Fibroblast of villous mesenchyme (primary cell): ENCODE measurements around the gene KIRREL3. TPM values are rescaled to one million over a fixed set of nuclear protein-coding genes. Genes with fewer than 3 reads are reported as not detected.

ENCODE experiments used
- DNase-seq: peaks from one replicate; pipeline ENCODE4 v3.0.0-alpha.2; 2010; ENCODE audit warnings: low read depth
- H3K4me3 ChIP-seq: 2 replicates; pipeline ENCODE4 v1.5.1; 2011; ENCODE audit warnings: low read depth, mild to moderate bottlenecking, low read length
- total RNA-seq: library from RNA; depleted of rRNA; stranded (reverse); fragments of >200 nt; gene quantifications from 2 replicates; pipeline ENCODE4 v1.2.3, GENCODE V29; 2012
- TF ChIP-seq, protein P1 (sequence below): IDR thresholded peaks from 2 replicates; pipeline ENCODE4 v1.5.1; 2012; ENCODE audit warnings: low read depth, mild to moderate bottlenecking, low read length; ENCODE audit not compliant: insufficient read depth

Gene KIRREL3
- total RNA-seq, 1 donor = 9.9 TPM

DNA sequence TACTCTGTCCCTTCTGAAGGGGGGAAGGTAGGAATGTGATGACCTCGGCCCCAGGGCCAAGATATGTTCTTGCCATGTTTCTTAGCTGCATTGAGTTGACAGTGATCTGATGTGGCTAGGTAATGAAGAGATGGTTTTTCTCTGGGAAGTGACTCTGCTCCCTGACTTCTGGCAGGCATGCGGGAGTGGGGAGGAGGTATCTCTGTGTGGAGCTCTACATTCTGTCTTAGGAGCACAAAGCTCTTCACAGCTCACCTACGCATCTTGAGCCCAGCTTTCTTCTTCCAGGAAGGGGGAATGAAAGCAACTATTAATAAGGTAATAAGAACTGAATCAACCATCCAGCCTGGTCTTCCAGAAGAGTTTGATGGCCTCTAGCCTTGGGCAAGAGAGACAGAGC lies 404.1 kb downstream of the KIRREL3 start:
- TF ChIP-seq, protein P1, sequence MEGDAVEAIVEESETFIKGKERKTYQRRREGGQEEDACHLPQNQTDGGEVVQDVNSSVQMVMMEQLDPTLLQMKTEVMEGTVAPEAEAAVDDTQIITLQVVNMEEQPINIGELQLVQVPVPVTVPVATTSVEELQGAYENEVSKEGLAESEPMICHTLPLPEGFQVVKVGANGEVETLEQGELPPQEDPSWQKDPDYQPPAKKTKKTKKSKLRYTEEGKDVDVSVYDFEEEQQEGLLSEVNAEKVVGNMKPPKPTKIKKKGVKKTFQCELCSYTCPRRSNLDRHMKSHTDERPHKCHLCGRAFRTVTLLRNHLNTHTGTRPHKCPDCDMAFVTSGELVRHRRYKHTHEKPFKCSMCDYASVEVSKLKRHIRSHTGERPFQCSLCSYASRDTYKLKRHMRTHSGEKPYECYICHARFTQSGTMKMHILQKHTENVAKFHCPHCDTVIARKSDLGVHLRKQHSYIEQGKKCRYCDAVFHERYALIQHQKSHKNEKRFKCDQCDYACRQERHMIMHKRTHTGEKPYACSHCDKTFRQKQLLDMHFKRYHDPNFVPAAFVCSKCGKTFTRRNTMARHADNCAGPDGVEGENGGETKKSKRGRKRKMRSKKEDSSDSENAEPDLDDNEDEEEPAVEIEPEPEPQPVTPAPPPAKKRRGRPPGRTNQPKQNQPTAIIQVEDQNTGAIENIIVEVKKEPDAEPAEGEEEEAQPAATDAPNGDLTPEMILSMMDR = no peak
- no peak for DNase-seq
- no peak overlapping the region for H3K4me3 ChIP-seq

DNA sequence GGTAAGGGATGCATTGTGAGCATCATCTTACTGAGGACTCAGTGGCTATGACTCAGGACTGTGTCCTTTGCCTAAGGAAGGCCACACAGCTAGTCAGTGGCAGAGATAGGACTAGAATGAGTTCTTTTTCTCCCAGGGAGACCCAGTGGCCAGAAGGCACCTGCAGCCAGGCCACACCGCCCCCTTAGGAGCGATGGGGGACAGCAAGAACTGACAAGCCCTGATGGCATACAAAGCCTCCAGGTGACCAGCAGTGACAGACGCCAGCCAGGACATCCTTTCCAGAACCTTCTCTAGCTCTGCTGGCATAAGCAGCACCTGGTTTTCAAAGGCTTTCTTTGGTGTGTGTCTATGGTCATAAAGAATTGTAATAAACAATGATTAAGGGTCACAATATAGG lies 405.0 kb downstream of the KIRREL3 start:
- TF ChIP-seq, protein P1 = no peak
- DNase-seq = no peak
- no peak overlapping the region for H3K4me3 ChIP-seq

DNA sequence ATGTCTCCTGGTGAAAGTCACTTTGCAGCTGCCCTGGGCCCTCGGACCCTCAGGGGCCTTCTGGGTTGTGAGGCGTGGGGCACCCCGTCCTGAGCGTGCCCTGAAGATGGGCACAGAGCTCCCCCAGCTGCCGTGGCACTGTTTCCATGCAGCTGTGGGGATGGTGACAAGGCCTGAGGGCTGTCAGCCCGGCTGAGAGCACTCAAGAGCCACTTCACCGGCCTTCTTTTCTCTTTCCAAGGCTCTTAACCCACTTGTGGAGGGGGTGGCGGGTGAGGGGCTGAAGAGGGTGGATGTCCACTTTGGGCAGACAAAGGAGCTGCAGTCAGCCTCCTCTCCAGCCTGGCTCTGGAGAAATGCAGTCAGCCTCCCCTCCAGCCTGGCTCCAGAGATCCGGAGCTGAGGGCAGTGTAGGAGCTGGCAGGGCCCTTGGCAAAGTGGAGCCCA lies 405.6 kb downstream of the KIRREL3 start:
- TF ChIP-seq, protein P1 = no peak
- DNase-seq = no peak
- no peak overlapping the region for H3K4me3 ChIP-seq

DNA sequence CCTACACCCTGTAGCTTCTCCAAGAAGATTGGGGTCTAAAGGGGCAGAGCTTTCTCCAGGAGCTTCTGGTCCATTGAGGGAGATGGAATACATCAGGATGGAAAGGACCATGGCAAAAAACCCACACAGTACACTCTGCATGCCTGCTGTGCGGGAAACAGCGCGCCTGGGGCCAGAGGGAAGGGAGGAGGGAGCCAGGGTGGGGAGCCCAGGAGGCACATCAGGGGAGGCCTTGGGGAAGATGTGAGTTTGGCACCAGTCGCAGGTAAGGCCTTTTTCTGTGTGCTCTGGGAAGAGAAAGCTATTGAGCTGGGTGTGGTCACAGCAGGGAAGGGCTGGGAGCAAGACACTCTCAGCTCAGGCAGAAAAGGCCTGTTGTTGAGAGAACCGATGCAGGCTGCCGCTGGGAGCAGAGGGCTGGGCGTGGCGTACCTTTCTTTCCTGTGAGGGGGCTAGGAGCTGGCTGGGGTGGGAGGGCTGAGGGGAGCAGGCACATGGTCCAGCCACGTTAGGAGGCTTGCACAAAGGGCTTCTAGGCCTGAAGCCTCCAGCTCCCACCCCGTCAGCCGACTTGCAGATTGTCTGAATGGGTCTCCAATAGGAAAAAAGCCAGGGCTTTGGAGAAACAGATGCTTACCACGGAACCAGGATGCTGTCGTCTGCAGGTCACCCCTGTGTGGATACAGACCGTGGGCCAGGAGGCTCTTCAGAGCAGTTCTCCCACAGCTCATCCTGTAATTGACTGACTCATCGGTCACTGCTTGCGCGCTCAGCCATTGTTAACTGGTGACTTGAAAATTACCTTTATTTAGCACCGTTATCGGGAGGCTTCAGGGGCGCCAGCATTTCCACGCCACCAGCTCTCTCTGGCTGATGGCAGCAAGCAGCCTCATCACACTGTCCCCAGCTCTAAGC lies 407.8 kb downstream of the KIRREL3 start:
- DNase-seq = no peak
- TF ChIP-seq, protein P1 = no peak
- H3K4me3 ChIP-seq = no peak overlapping the region

DNA sequence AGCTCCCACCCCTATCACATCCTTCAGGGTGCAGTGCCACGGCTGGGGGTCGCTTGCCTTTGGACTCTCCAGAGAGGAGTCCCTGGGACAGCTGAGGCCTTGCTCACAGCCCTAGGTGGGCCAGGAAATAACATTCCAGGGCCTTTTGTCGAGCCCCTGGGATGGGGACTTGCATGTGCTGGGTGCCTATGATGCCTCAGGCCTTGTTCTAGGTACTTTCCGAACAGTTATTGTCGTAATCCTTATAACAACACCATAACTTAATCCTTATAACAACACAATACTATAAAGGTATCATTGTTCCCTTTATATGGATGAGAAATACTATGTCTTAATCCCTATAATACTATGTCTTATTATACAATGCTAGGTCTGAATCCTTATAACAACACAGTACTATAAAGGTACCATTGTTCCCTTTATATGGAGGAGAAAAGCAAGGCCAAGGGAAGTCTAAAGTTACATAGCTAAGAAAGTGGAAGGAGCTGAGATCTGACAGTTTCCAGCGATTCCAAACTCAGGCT lies 408.5 kb downstream of the KIRREL3 start:
- TF ChIP-seq, protein P1 = no peak
- no peak for DNase-seq
- H3K4me3 ChIP-seq = no peak overlapping the region

DNA sequence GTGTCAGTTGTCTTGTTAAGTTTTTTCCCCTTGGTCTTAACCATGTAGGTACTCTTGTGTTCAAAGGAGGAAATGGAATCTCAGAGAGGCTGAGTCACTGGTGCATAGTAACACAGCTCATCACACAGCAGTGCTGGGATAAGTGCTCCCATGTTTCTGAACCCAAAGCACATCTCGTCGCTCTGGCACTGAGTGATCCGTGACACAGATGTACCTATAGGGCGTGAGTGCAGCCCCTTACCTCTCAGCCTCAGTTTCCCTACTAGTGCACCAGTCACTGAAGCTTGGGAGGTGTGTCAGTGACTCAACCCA lies 411.1 kb downstream of the KIRREL3 start:
- DNase-seq = no peak
- TF ChIP-seq, protein P1 = no peak
- H3K4me3 ChIP-seq = no peak overlapping the region
